HEK293 (cell line): Measurements from ENCODE around the gene ABCF2.

Experiments
- ATF2 ChIP-seq: fragments of 450-650 bp; formaldehyde crosslinking; IDR thresholded peaks from 2 replicates; pipeline ENCODE4 v1.5.1; 2016; ENCODE audit warnings: missing biosample characterization, missing genetic modification characterization, low read depth
- CTCF ChIP-seq: fragments of 450-650 bp; formaldehyde crosslinking; IDR thresholded peaks from 2 replicates; pipeline ENCODE4 v1.5.1; 2016; ENCODE audit warnings: missing biosample characterization, missing genetic modification characterization
- KLF9 ChIP-seq: fragments of 450-650 bp; formaldehyde crosslinking; IDR thresholded peaks from 2 replicates; pipeline ENCODE4 v1.5.1; 2016; ENCODE audit warnings: missing biosample characterization, missing genetic modification characterization, low read depth
- PRDM10 ChIP-seq: fragments of 450-650 bp; formaldehyde crosslinking; IDR thresholded peaks from 2 replicates; pipeline ENCODE4 v1.5.1; 2016; ENCODE audit warnings: missing biosample characterization, missing genetic modification characterization
- SP3 ChIP-seq: fragments of 450-650 bp; formaldehyde crosslinking; IDR thresholded peaks from 2 replicates; pipeline ENCODE4 v1.5.1; 2016; ENCODE audit warnings: missing biosample characterization, missing genetic modification characterization
- YY1 ChIP-seq: fragments of 450-650 bp; formaldehyde crosslinking; IDR thresholded peaks from 2 replicates; pipeline ENCODE4 v1.5.1; 2018; ENCODE audit warnings: missing biosample characterization, missing genetic modification characterization
- ZBTB44 ChIP-seq: fragments of 450-650 bp; IDR thresholded peaks from 2 replicates; pipeline ENCODE4 v1.5.1; 2018; ENCODE audit warnings: missing biosample characterization, mild to moderate bottlenecking, missing genetic modification characterization
- ZNF138 ChIP-seq: fragments of 450-650 bp; formaldehyde crosslinking; IDR thresholded peaks from 2 replicates; pipeline ENCODE4 v1.5.1; 2016; ENCODE audit warnings: missing biosample characterization, missing genetic modification characterization, borderline replicate concordance
- ZNF174 ChIP-seq: fragments of 450-650 bp; formaldehyde crosslinking; IDR thresholded peaks from 2 replicates; pipeline ENCODE4 v1.5.0; 2017; ENCODE audit warnings: missing biosample characterization, mild to moderate bottlenecking, missing genetic modification characterization

GRCh38 chr7:151249034-151249731 lies 22.2 kb upstream of the ABCF2 start:
- TF ChIP-seq YY1 (tag by site-specific recombination) (no peak), KLF9 (peak; percentile 27; the same call in 1 of the 2 replicates), CTCF (no peak), ATF2 (no peak), ZNF138 (no peak), PRDM10 (no peak), ZBTB44 (tag by site-specific recombination) (no peak), SP3 (tag by site-specific recombination) (no peak), ZNF174 (tag by site-specific recombination) (no peak)
